ENCODE data around the gene DLGAP1.
"Not testable (repeated sequence)": the region's sequence is repeated elsewhere in the genome, so short reads cannot be mapped to it uniquely, and the experiment has no call there.

The DLGAP1 gene

GRCh38 chr18:3594760-3595368 lies 860.2 kb downstream of the DLGAP1 start:
- no peak for DNase-seq

GRCh38 chr18:3593904-3594759 lies 861.0 kb downstream of the DLGAP1 start:
- DNase-seq = peak; percentile 86

DNA sequence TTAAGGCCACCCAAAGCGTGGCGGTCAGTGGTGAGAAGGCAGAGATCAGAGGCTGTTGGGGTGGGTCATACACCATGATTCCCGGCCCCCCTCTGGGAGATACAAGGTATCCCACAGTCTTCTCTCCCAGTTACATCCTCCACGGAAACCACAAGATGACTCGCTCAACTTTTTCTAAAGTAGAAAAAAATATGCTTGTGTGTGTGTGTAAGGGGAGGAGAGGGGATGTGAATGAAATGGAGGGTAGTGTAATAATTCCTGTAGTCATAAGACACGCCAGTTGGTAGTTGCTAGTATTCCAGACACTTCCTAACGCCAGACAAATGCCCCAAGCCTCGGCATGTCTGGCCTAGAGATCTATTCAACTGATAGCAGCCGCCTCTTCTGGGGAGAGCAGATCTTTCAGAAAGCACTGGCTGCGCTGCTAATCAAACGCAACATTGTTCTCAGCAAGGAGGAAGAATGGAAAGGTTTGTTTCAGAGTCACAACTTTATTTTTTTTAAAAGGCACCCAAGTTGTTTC lies 861.7 kb downstream of the DLGAP1 start:
- DNase-seq = no peak

DNA sequence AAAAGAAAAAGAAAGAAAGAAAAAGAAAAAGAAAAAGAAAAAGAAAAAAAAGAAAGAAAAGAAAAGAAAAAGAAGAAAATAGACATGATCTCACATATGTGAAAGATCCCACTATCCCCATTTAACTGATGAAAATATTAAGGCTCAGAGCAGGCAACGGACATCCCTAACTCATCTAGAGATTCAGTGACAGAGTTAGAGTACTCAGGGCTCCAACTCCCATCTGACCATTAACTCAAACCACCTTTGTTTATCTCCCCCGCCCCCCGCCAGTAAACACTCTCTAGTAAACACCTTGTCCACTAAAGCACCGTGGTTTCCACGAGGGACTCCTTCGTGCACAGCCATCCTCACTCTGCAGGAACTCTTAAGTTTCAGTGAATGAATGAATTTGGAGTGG lies 862.2 kb downstream of the DLGAP1 start:
- no peak for DNase-seq

DNA sequence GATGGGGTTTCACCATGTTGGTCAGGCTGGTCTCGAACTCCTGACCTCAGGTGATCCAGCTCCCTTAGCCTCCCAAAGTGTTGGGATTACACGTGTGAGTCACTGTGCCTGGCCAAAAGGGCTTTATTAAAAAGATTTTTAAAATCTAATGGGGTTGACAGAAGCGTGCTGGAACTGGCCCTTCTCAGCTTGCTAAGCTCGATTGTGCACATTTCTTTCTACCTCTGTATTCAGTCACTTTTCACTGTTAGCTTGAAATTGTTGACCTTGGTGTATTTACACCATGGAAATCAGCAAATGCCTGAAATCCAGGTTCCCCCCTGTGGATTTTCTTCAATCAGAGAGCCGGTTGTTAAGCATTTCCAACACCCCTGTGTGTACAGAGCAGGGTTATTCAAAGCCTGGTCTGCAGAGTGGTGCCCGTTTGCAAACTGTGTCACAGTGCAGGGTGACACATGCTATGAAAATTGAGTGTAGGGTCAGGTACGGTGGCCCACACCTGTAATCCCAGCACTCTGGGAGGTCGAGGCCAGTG lies 864.9 kb downstream of the DLGAP1 start:
- DNase-seq = no peak

- peak; percentile 62 for DNase-seq
These were observed 869.2 kb downstream of the DLGAP1 start for GRCh38 chr18:3585656-3586509.

GRCh38 chr18:3584897-3585460 lies 870.1 kb downstream of the DLGAP1 start:
- DNase-seq = no peak

DNA sequence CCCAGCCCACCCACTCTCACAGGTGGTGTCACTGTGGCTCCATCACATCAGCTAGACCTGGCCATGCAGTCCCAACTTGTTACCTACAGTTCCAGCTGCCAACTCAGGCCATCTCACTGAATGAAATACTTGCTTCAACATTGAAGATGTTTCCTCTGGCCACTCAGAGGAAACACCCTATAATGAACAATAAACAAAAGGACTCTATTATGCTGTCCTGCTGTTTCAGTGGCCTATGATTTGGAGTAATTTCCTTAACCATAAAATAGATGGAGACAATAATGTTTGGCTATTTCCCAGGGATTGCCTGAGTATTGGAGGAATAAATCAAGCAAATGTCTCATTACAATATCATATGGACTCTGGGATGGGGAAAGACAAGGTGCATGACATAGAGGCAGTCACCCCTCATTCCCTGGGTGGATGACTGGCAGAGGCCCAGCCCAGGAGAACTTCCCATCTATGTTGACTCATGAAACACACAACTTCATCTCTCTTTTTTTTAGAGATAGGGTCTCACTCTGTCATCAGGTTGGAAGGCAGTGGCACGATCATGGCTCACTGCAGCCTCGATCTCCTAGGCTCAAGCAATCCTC lies 870.7 kb downstream of the DLGAP1 start:
- no peak for DNase-seq

- DNase-seq = no peak
These were observed 871.2 kb downstream of the DLGAP1 start for GRCh38 chr18:3583873-3584247.

GRCh38 chr18:3583106-3583872 lies 871.8 kb downstream of the DLGAP1 start:
- DNase-seq = not testable (repeated sequence)

GRCh38 chr18:3581890-3582289 lies 873.2 kb downstream of the DLGAP1 start:
- no peak for DNase-seq

GRCh38 chr18:3580523-3581025 lies 874.5 kb downstream of the DLGAP1 start:
- not testable (repeated sequence) for DNase-seq

GRCh38 chr18:3579701-3580100 lies 875.4 kb downstream of the DLGAP1 start:
- DNase-seq = no peak

DNA sequence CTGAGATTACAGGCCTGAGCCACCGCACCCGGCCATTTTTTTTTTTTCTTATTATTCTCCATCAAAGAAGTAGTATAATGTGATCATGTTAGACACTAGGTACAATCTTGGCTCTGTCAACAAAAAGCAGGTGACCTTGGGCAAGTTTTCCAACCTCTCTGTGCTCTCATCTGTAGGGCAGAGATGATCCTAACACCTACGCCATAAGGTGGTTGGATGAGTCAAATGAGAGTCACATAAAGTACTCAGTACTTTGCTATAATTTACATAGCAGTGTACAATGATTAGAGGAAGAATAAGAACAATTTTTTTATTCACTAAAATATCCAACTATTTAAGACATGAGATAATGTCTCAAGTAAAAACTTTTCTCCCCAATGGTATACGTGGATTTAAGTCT lies 876.5 kb downstream of the DLGAP1 start:
- DNase-seq = no peak

DNA sequence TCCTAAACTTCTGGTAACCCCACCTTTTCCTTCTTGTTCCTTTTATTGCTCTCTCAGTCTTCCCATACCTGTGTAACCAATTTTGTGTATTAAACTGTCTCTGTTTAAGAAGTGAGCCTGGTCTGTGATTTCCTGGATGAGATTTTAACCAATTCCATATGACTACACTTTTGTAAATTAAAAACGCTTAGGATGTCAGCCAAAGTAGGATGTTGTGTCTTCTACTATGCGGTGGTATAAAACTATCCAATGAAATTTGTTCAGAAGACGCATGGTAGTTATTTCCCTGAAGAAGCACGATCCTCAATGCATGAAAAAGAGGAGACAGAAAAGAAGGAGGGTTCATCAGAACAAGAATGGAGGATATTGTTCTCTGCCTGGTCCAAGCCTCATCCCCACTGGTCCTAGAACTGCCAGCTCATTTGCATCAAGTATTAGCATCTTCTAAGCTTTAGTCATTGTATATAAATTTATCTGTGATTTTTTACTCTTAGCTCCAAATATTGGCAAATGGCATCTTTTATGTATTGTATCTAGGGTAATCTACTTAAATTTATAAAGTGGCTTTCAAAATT lies 877.7 kb downstream of the DLGAP1 start:
- no peak for DNase-seq

- no peak for DNase-seq
These were observed 882.3 kb downstream of the DLGAP1 start for GRCh38 chr18:3572761-3573160.

DNA sequence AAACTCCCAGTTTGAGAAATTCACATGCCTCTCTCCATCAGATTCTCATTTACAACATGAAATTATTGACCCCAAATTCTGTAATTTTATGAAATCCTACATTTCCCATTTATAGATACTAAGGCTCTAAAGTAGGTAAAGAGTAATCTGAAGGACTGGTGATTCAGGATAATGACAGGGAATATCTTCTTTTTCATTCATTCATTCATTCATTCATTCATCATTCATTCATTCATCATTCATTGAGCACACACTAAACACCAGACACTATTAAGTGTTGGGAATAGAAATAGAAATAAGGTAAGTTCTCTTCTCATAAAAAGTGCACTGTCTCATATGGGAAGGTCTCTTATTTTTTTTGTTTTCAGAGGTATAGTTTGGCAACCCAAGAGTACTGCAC lies 888.3 kb downstream of the DLGAP1 start:
- DNase-seq = no peak

DNA sequence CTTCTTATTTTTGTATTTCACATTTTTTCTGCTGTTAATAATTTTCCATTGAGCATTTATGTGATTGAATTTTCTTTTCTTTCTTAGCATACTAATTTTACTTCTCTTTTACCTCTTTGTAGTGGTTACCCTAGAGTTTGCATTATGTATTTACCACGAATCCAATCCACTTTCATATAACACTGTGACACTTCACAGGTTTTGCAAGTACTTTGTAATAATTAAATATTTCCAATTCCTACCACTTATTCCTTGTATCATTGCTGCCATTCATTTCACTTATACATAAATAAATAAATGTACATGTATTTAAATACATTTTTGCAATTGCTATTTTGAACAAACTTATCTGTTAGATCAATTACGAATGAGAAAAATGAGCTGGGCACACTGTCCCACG lies 894.4 kb downstream of the DLGAP1 start:
- DNase-seq = no peak

DNA sequence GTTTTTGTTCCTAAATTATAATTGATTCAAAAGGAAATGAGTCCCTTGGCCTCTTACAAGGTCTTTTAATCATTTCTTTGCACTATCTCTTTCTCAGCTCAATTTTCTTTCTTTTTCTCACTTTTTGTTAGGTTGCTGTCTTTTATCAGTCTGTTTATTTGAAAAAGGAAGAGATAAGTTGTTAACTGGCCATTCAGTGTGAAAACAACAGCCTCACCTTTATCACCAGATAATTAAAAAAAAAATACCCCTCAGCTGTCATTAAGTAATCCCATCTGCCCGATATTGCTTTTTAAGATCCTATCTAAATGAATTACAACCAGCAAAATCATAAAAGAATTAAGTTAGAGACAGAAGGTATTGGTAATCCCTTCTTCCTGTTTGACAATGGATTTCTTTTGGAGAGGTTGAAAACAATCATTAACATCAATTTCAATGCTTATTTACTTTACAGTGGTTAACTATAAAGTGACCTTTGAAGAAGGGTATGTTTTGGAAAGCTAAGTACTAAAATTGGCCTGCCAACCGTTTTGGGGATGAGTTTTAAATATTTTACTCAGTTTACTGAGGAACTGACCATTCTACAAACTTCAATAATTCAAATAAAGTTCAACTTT lies 900.2 kb downstream of the DLGAP1 start:
- no peak for DNase-seq

GRCh38 chr18:3554091-3554601 lies 901.0 kb downstream of the DLGAP1 start:
- no peak for DNase-seq
